Measurements from ENCODE around the gene OSBPL8. TPM values are rescaled to one million over a fixed set of nuclear protein-coding genes. Genes with fewer than 3 reads are reported as not detected.
A peak's percentile ranks its signal among the peaks of the same experiment; 100 is the strongest.

Gene OSBPL8
- total and polyA plus RNA-seq, 2 experiments from 2014 or later, result 78.0 to 124 TPM

GRCh38 chr12:76548222-76548837, 11.2 kb downstream of the OSBPL8 start:
- H3K27ac ChIP-seq (ENCODE audit: low read depth), result peak overlapping the region; percentile 39
- no peak overlapping the region for H3K4me3 ChIP-seq
- peak overlapping the region; percentile 83 for H3K27ac Mint-ChIP-seq

More at GRCh38 chr12:76548222-76548837, 11.2 kb downstream of the OSBPL8 start:
- H3K36me3 ChIP-seq (ENCODE audit: insufficient read depth), result no peaks in the 10 kb centered on the region
- Mint-ChIP-seq H3K4me1 (peaks cover 80% of the 10 kb centered on the region), H3K27me3 (ENCODE audit: insufficient read depth, low read depth, poor library complexity) (no peaks in the 10 kb centered on the region), H3K36me3 (ENCODE audit: low read depth) (no peaks in the 10 kb centered on the region), H3K4me3 (peak overlapping the region; percentile 20; the same call in 1 of the 3 replicates), H3K9me3 (no peaks in the 10 kb centered on the region)
- TF ChIP-seq NANOG (IDR thresholded peaks at IDR 0.05; ENCODE audit: borderline replicate concordance) (no peak), EZH2phosphoT487 (IDR thresholded peaks at IDR 0.05; ENCODE audit: unreplicated experiment) (no peak), POLR2AphosphoS5 (IDR thresholded peaks at IDR 0.05; ENCODE audit: low read depth) (no peak), ZNF114 (CRISPR knock-in tag; IDR thresholded peaks at IDR 0.05) (no peak), CREB1 (CRISPR knock-in tag; IDR thresholded peaks at IDR 0.05; ENCODE audit: low read depth) (no peak), REST (IDR thresholded peaks at IDR 0.05; ENCODE audit: unreplicated experiment) (no peak), STAT1 (IDR thresholded peaks at IDR 0.05; ENCODE audit: unreplicated experiment) (no peak), EZH2 (IDR thresholded peaks at IDR 0.05; ENCODE audit: low read depth, unreplicated experiment) (no peak), ETS1 (IDR thresholded peaks at IDR 0.05) (no peak)
- no peak overlapping the region for H2AFZ ChIP-seq
- H3K9me2 ChIP-seq (ENCODE audit: insufficient read depth), result no peaks in the 10 kb centered on the region
- peaks cover 68% of the 10 kb centered on the region for H3K4me1 ChIP-seq (ENCODE audit: insufficient read depth)
- H3K79me2 ChIP-seq (replicated peaks; ENCODE audit: insufficient read depth), result peaks cover 98% of the 10 kb centered on the region
- no peaks in the 10 kb centered on the region for H4K20me1 ChIP-seq (replicated peaks; ENCODE audit: insufficient read depth)
- peak; percentile 35 for DNase-seq (ENCODE audit: low spot score)
- peak overlapping the region; percentile 23 for H3K4me2 ChIP-seq
- no peaks in the 10 kb centered on the region for H3F3A ChIP-seq (replicated peaks; ENCODE audit: low read depth)
- H3K27me3 ChIP-seq (ENCODE audit: insufficient read depth), result no peaks in the 10 kb centered on the region
- ATAC-seq, result peak; percentile 69

All from GM23338 (cell line).